Kidney (tissue), 14 donors: ENCODE results near the gene NCS1. TPM values are rescaled to one million over a fixed set of nuclear protein-coding genes. Genes with fewer than 3 reads are reported as not detected.

Source experiments
- DNase-seq, 5 donors: peaks; one replicate each; pipeline ENCODE4 v3.0.0-alpha.2; 2013 to 2020
- FAIRE-seq: peaks from 2 replicates; lab custom pipeline; 2012; peaks lifted over from hg19 to GRCh38; lab: Jason Lieb, UNC
- H3K27ac ChIP-seq, 2 donors: one replicate each; pipeline ENCODE4 v1.7.0; 2013; ENCODE audit warnings: low read depth in 2 of 2, low read length in 2 of 2, inconsistent platforms in 1 of 2
- H3K27me3 ChIP-seq: one replicate; pipeline ENCODE4 v1.7.1; 2013; ENCODE audit warnings: low read length, inconsistent platforms; ENCODE audit not compliant: control insufficient read depth, insufficient read depth
- H3K36me3 ChIP-seq, 3 donors: one replicate each; pipeline versions ENCODE4 v1.7.0 to v1.7.1; 2013; ENCODE audit warnings: low read length in 3 of 3, control low read depth in 1 of 3, inconsistent platforms in 1 of 3; ENCODE audit not compliant: insufficient read depth in 3 of 3, control insufficient read depth in 2 of 3
- H3K4me1 ChIP-seq, 3 donors: one replicate each; pipeline versions ENCODE4 v1.7.0 to v1.7.1; 2013; ENCODE audit warnings: low read length in 3 of 3, inconsistent platforms in 1 of 3, low read depth in 1 of 3; ENCODE audit not compliant: control insufficient read depth in 2 of 3, insufficient read depth in 2 of 3
- H3K4me3 ChIP-seq, 3 donors: one replicate each; pipeline versions ENCODE4 v1.7.0 to v1.8.1; 2013; ENCODE audit warnings: low read length in 3 of 3, control low read depth in 1 of 3, inconsistent platforms in 1 of 3
- H3K9ac ChIP-seq, 3 donors: one replicate each; pipeline versions ENCODE4 v1.7.0 to v1.7.1; 2013; ENCODE audit warnings: low read length in 3 of 3, control low read depth in 1 of 3, inconsistent platforms in 1 of 3
- H3K9me3 ChIP-seq, 3 donors: one replicate each; pipeline versions ENCODE4 v1.7.0 to v1.7.1; 2013; ENCODE audit warnings: low read length in 3 of 3, control low read depth in 1 of 3, inconsistent platforms in 1 of 3; ENCODE audit not compliant: control insufficient read depth in 2 of 3, insufficient read depth in 1 of 3
- intact Hi-C: fragments of 100-400 bp; cut with DNase I; formaldehyde crosslinking; loops from one replicate; pipeline ENCODE4 v1.11.1; 2022
- polyA plus RNA-seq: library from polyadenylated mRNA; stranded (reverse); fragments of 350-450 nt; fragmentation: Illumina TruSeq; extraction: RNeasy Lipid Tissue Mini Kit (QIAGEN cat#74804); gene quantifications from one replicate; pipeline ENCODE4 v1.2.3, GENCODE V29; 2014; ENCODE audit warnings: low read depth, low replicate concordance; ENCODE audit not compliant: insufficient read depth
- total RNA-seq: library from RNA; stranded (reverse); fragmentation: NEBNext Ultra II Directional; extraction: Animal tissue kit (Norgen Biotek cat#: 25700); gene quantifications from one replicate; pipeline ENCODE4 v1.2.1, GENCODE V29; 2021
- TF ChIP-seq, protein P1 (sequence below): IDR thresholded peaks from 3 replicates; pipeline ENCODE4 v1.5.1; 2012; ENCODE audit warnings: mild to moderate bottlenecking, moderate library complexity, borderline replicate concordance; ENCODE audit not compliant: insufficient read depth; ENCODE audit errors: extremely low read depth
- donor health status: control.
- donor health status: control.
- donor health status: control.
- donor health status: control.
- donor health status: control.
- donor health status: DM: yes; HTN: yes; CAD: no.
- donor health status: Normal renal cell carcinoma (clear cell type).

NCS1 gene
- total and polyA plus RNA-seq, 2 donors from 2014 or later, result 27.7 to 37.4 TPM

DNA sequence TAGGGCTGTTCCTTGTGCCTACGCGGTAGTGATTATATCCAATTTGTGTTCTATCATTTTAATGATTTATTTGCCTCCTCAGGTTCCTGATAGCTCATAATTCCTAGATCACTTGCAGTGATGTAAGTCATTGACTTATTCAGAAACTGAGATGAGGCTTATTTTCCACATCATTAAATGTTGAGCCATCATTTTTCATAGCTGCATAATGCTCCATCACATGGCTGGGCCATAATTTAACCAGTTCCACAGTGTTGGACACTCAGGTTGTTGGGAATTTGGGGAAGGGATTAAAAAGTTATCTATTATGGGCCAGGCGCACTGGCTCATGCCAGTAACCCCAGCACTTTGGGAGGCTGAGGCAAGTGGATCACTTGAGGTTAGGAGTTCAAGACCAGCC lies 57.6 kb downstream of the NCS1 start:
- FAIRE-seq, result no peak

GRCh38 chr9:130230631-130231030 lies 58.4 kb downstream of the NCS1 start:
- FAIRE-seq (no peak), DNase-seq (no peak)
- Histone ChIP-seq H3K9me3 (peaks cover 0 to 10% (median 3%) of the 10 kb centered on the region in 3 donors), H3K27me3 (no peaks in the 10 kb centered on the region), H3K9ac (no peak overlapping the region), H3K4me3 (no peak overlapping the region), H3K4me1 (no peaks in the 10 kb centered on the region), H3K36me3 (peaks cover 2 to 15% (median 3%) of the 10 kb centered on the region in 3 donors), H3K27ac (no peak overlapping the region)
- TF ChIP-seq, protein P1, sequence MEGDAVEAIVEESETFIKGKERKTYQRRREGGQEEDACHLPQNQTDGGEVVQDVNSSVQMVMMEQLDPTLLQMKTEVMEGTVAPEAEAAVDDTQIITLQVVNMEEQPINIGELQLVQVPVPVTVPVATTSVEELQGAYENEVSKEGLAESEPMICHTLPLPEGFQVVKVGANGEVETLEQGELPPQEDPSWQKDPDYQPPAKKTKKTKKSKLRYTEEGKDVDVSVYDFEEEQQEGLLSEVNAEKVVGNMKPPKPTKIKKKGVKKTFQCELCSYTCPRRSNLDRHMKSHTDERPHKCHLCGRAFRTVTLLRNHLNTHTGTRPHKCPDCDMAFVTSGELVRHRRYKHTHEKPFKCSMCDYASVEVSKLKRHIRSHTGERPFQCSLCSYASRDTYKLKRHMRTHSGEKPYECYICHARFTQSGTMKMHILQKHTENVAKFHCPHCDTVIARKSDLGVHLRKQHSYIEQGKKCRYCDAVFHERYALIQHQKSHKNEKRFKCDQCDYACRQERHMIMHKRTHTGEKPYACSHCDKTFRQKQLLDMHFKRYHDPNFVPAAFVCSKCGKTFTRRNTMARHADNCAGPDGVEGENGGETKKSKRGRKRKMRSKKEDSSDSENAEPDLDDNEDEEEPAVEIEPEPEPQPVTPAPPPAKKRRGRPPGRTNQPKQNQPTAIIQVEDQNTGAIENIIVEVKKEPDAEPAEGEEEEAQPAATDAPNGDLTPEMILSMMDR, result no peak
- intact Hi-C loops, result loop anchor here (10.0 kb wide), 1 partner anchor 116 kb away; no protein-coding TSS in a partner anchor

More for the DNA sequence above, 57.6 kb downstream of the NCS1 start:
- Histone ChIP-seq H3K27me3 (no peaks in the 10 kb centered on the region), H3K9me3 (peaks cover 0 to 10% (median 3%) of the 10 kb centered on the region in 3 donors), H3K27ac (no peak overlapping the region), H3K36me3 (peaks cover 2 to 15% (median 6%) of the 10 kb centered on the region in 3 donors), H3K9ac (no peak overlapping the region), H3K4me1 (no peaks in the 10 kb centered on the region), H3K4me3 (no peak overlapping the region)
- TF ChIP-seq, protein P1, result no peak
- intact Hi-C loops, result loop anchor here (10.0 kb wide), 1 partner anchor 115 kb away; no protein-coding TSS in a partner anchor
- DNase-seq, result no peak

DNA sequence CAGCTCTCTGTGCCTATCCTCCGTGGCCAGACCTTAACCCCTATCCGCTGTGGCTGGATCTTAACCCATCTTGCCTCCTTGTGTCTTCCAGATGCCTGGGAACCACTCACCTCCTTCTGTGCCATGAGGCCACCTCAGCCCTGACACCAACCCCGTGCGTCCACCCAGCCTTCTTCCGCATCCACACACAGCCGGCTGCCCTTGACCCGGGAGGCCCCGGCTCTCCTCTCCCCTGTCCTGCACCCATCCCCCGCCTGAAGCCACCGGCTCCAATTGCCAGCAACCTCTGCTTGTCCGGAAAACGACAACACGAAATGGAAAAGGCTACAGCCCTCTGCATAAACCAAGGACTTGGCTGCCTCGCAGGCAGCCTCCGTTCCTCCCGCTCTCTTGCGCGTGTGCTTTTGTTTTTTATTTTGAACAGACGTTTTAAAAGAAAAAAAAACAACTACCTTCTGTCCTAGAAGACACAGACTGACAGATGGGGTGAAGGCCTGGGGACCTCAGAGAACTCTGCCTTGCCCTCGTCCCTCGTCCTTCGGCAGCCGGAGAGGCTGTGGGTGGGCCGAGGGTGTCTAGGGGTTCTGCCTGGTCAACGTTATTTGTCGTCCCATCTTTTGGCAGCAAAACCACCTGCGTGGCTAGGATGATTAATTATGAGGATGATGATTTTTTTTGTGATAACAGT lies 60.8 kb downstream of the NCS1 start:
- Histone ChIP-seq H3K4me1 (no peaks in the 10 kb centered on the region), H3K36me3 (peaks cover 0 to 5% (median 0%) of the 10 kb centered on the region in 3 donors), H3K9me3 (no peaks in the 10 kb centered on the region), H3K27ac (no peak overlapping the region), H3K27me3 (no peaks in the 10 kb centered on the region), H3K9ac (no peak overlapping the region), H3K4me3 (no peak overlapping the region)
- intact Hi-C loops, result loop anchor here (10.0 kb wide), 1 partner anchor 118 kb away; no protein-coding TSS in a partner anchor
- FAIRE-seq (no peak), DNase-seq (no peak)
- TF ChIP-seq, protein P1, result no peak
